GM12874 (cell line): ENCODE measurements around the gene KCNN3.

Experiments used
- TF ChIP-seq, protein P1 (sequence below): IDR thresholded peaks from 2 replicates; pipeline ENCODE4 v1.5.1; 2011; ENCODE audit warnings: low read depth, mild to moderate bottlenecking, control low read depth, low read length, moderate library complexity; ENCODE audit not compliant: insufficient read depth

Gene KCNN3

GRCh38 chr1:154725865-154726264 lies 144.2 kb downstream of the KCNN3 start:
- TF ChIP-seq, protein P1, sequence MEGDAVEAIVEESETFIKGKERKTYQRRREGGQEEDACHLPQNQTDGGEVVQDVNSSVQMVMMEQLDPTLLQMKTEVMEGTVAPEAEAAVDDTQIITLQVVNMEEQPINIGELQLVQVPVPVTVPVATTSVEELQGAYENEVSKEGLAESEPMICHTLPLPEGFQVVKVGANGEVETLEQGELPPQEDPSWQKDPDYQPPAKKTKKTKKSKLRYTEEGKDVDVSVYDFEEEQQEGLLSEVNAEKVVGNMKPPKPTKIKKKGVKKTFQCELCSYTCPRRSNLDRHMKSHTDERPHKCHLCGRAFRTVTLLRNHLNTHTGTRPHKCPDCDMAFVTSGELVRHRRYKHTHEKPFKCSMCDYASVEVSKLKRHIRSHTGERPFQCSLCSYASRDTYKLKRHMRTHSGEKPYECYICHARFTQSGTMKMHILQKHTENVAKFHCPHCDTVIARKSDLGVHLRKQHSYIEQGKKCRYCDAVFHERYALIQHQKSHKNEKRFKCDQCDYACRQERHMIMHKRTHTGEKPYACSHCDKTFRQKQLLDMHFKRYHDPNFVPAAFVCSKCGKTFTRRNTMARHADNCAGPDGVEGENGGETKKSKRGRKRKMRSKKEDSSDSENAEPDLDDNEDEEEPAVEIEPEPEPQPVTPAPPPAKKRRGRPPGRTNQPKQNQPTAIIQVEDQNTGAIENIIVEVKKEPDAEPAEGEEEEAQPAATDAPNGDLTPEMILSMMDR: no peak

DNA sequence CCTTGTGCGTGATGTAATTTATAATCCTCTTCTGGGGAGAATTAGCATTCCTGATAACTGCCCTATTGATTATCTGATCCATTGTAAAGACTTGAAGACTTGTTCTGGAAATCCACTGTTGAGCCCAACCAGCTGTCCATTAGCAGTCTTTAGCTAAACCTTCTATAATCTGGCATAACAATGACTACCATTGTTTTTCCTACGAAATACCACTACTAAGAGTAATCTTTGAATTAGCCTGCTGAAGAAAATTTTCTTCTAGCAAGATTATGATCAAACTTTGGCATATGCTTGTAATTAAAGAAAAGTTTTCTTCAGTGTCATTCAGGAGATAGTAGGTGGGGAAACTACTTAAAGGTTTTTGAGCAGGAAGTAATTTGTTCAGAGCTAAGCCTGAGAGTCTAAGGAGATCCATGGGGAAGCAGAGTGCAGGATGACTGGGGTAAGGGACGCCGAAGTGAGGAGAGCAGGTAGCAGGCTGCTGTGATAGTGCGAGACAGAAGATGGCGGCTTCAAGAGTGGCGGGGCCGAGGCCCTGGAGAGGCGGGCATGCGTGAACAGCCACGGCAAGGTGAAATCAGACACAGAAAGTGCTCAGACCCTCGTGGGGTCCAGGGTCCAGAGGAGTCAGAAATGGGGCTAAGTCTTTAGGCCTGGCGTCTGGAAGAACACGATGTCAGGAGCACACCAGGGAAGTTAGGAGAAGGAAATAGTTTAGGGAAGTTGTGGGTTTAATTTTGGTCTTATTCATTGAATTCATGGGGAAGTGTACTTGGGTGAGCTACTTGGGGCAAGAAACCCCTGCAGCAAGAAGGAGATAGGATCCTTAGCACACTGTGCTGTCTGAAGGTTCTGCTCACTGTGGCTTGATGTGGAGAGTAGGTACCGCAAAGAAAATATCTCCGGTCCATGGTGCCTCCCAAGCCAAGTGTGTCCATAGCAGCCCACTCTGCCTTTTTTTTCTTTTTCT lies 149.5 kb downstream of the KCNN3 start:
- TF ChIP-seq, protein P1: no peak

DNA sequence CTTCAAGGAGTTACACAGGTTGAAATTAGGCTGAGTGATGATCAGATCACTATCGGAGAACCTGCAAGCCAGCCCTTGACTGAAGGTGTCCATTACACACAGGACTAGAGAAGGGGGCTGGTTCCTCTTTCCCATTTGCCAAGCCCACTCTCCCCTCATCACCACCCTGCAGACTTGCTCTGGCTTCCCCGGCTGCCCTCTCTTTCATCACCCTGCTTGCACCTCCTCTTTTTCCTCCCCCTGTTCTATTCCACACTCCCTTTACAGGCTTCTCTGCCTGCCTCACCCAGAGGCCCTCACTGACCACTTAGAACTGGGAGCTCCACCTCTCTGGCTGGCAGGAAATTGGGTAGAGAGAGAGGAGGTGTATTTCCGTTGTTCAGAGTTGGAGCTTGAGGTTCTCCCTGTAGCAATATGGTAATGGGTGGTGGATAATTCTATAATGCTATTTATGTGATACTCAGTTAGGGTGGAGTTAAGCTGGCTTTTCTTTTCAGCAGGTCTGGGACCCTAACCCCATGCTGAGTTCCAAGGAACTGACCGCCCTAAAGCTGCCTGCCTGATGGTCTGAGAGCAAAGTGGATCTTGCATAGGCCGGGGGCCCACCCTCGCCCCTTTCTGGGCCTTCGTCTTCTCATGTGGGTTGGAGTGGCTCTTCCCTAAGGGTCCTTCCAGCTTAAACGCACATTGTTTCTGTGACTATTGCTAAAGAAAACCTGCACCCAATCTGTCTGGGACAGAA lies 150.3 kb downstream of the KCNN3 start:
- TF ChIP-seq, protein P1: no peak

- TF ChIP-seq, protein P1: no peak
Measured at GRCh38 chr1:154718566-154718965, 151.5 kb downstream of the KCNN3 start.

GRCh38 chr1:154717528-154717924 lies 152.6 kb downstream of the KCNN3 start:
- TF ChIP-seq, protein P1: no peak

GRCh38 chr1:154716614-154717527 lies 153.2 kb downstream of the KCNN3 start:
- TF ChIP-seq, protein P1: no peak
